A673 (cell line): Measurements from ENCODE around the gene DHRS9. TPM values are rescaled to one million over a fixed set of nuclear protein-coding genes. Genes with fewer than 3 reads are reported as not detected.

Experiments used
- BruUV-seq: library from RNA; stranded (reverse); fragments of 400-500 nt; replicated peaks from 2 replicates; lab custom pipeline; 2021; lab: Mats Ljungman, UMichigan
- CTCF ChIA-PET: fragments of 300-600 bp; sonication (Branson Sonifier 250); formaldehyde crosslinking; loops from one replicate; lab custom pipeline; 2022; ENCODE audit warnings: antibody characterized with exemption; lab: Charles Lee
- POLR2A ChIA-PET: fragments of 300-600 bp; sonication (Branson Sonifier 250); formaldehyde crosslinking; loops from one replicate; lab custom pipeline; 2022; ENCODE audit warnings: antibody characterized with exemption; ENCODE audit not compliant: low non-redundant PET; lab: Charles Lee
- DNase-seq: peaks from one replicate; pipeline ENCODE4 v3.0.0-alpha.2; 2015; ENCODE audit warnings: low spot score
- H3K27ac ChIP-seq: fragments of 200-600 bp; sonication (generic); 2 replicates; pipeline ENCODE4 v1.5.1; 2016; ENCODE audit warnings: mixed run types, low read depth, mild to moderate bottlenecking, mixed read lengths, antibody characterized with exemption, low read length; ENCODE audit not compliant: poor library complexity, severe bottlenecking
- H3K27me3 ChIP-seq: fragments of 200-600 bp; sonication (generic); replicated peaks from 2 replicates; pipeline ENCODE4 v1.6.1; 2017; ENCODE audit warnings: mixed run types, low read depth, mild to moderate bottlenecking, mixed read lengths, antibody characterized with exemption, low read length; ENCODE audit not compliant: insufficient read depth, poor library complexity
- H3K36me3 ChIP-seq: fragments of 200-600 bp; sonication (generic); 2 replicates; pipeline ENCODE4 v1.6.1; 2016; ENCODE audit warnings: mixed run types, mild to moderate bottlenecking, mixed read lengths, antibody characterized with exemption, low read length; ENCODE audit not compliant: insufficient read depth, poor library complexity, severe bottlenecking
- H3K4me1 ChIP-seq: fragments of 200-600 bp; sonication (generic); 2 replicates; pipeline ENCODE4 v1.6.1; 2017; ENCODE audit warnings: mixed run types, mild to moderate bottlenecking, mixed read lengths, antibody characterized with exemption, low read length; ENCODE audit not compliant: insufficient read depth, poor library complexity, severe bottlenecking
- H3K4me3 ChIP-seq: fragments of 200-600 bp; sonication (generic); 2 replicates; pipeline ENCODE4 v1.5.1; 2016; ENCODE audit warnings: low read depth, mixed run types, mild to moderate bottlenecking, mixed read lengths, low read length; ENCODE audit not compliant: poor library complexity, severe bottlenecking
- H3K9me3 ChIP-seq: fragments of 200-600 bp; sonication (generic); 2 replicates; pipeline ENCODE4 v1.6.1; 2016; ENCODE audit warnings: mixed run types, low read depth, mild to moderate bottlenecking, mixed read lengths, antibody characterized with exemption, low read length; ENCODE audit not compliant: poor library complexity, severe bottlenecking
- CTCF ChIP-seq: fragments of 300-800, 200-600 bp; sonication (generic); conservative IDR thresholded peaks from 2 replicates; pipeline ENCODE4 v1.5.1; 2017; ENCODE audit warnings: low read depth, mild to moderate bottlenecking, antibody characterized with exemption, low read length, moderate library complexity, mixed read lengths
- EZH2 ChIP-seq: fragments of 200-600 bp; sonication (generic); IDR thresholded peaks from 2 replicates; pipeline ENCODE4 v1.6.1; 2017; ENCODE audit warnings: borderline replicate concordance, low read depth, mild to moderate bottlenecking, mixed read lengths, antibody characterized with exemption, low read length; ENCODE audit not compliant: poor library complexity, severe bottlenecking
- intact Hi-C: fragments of 100-400 bp; cut with micrococcal nuclease; formaldehyde crosslinking; loops from one replicate; pipeline ENCODE4 v1.10.0; 2022; ENCODE audit not compliant: unreplicated experiment
- total RNA-seq: library from RNA; stranded (reverse); gene quantifications from 2 replicates; pipeline ENCODE4 v1.2.3, GENCODE V29; 2021

Gene DHRS9
- total RNA-seq, 1 experiment from 2014 or later: not detected

- no peaks in the 10 kb centered on the region for H3K36me3 ChIP-seq
- ChIA-PET POLR2A (no interaction called here), CTCF (no interaction called here)
- intact Hi-C loops: no loop called here
- H3K9me3 ChIP-seq: no peaks in the 10 kb centered on the region
- BruUV-seq: no TSS peak
- no peak for DNase-seq
- no peaks in the 10 kb centered on the region for H3K4me1 ChIP-seq
- H3K27ac ChIP-seq: no peak overlapping the region
- H3K27me3 ChIP-seq: no peaks in the 10 kb centered on the region
- TF ChIP-seq CTCF (no peak), EZH2 (no peak)
- no peak overlapping the region for H3K4me3 ChIP-seq
These were observed 26.5 kb upstream of the DHRS9 start for GRCh38 chr2:169042856-169043255.

GRCh38 chr2:169046440-169047151, 22.8 kb upstream of the DHRS9 start:
- Histone ChIP-seq H3K4me3 (no peak overlapping the region), H3K27me3 (no peaks in the 10 kb centered on the region), H3K9me3 (no peaks in the 10 kb centered on the region), H3K4me1 (no peaks in the 10 kb centered on the region), H3K27ac (no peak overlapping the region), H3K36me3 (no peaks in the 10 kb centered on the region)
- CTCF ChIA-PET: no interaction called here
- intact Hi-C loops: no loop called here
- BruUV-seq: no TSS peak
- POLR2A ChIA-PET: no interaction called here
- DNase-seq: no peak
- TF ChIP-seq EZH2 (no peak), CTCF (no peak)

GRCh38 chr2:169047256-169048250, 21.8 kb upstream of the DHRS9 start:
- Histone ChIP-seq H3K4me3 (no peak overlapping the region), H3K4me1 (no peaks in the 10 kb centered on the region), H3K36me3 (no peaks in the 10 kb centered on the region), H3K9me3 (no peaks in the 10 kb centered on the region), H3K27ac (no peak overlapping the region), H3K27me3 (no peaks in the 10 kb centered on the region)
- TF ChIP-seq EZH2 (no peak), CTCF (no peak)
- no TSS peak for BruUV-seq
- ChIA-PET POLR2A (no interaction called here), CTCF (no interaction called here)
- no peak for DNase-seq
- intact Hi-C loops: no loop called here
